HepG2 (cell line): ENCODE measurements around the gene C9orf50. TPM values are rescaled to one million over a fixed set of nuclear protein-coding genes. Genes with fewer than 3 reads are reported as not detected.

ENCODE experiments used
- E2F1 ChIP-seq: sonication (generic); formaldehyde crosslinking; IDR thresholded peaks from 2 replicates; pipeline ENCODE4 v1.5.0; 2020; ENCODE audit warnings: missing genetic modification reagents
- EP300 ChIP-seq, 3 experiments: sonication (generic) in 1 of 3; formaldehyde crosslinking in 1 of 3; IDR thresholded peaks; 2 replicates each; pipeline versions ENCODE4 v1.5.1 to v1.6.1; 2011 to 2020; ENCODE audit warnings: low read depth in 2 of 3, low read length in 2 of 3, borderline replicate concordance in 1 of 3, improper control_type of control experiment in 1 of 3, mild to moderate bottlenecking in 1 of 3, missing genetic modification reagents in 1 of 3, moderate library complexity in 1 of 3
- FIP1L1 ChIP-seq: fragments of 200-400 bp; formaldehyde crosslinking; IDR thresholded peaks from 2 replicates; pipeline ENCODE4 v1.6.1; 2018; ENCODE audit warnings: low read depth, mild to moderate bottlenecking, low read length, moderate library complexity, borderline replicate concordance; ENCODE audit not compliant: insufficient read depth
- MED8 ChIP-seq: sonication (generic); formaldehyde crosslinking; IDR thresholded peaks from 2 replicates; pipeline ENCODE4 v1.8.1; 2023; ENCODE audit warnings: mild to moderate bottlenecking, missing genetic modification reagents; ENCODE audit not compliant: insufficient replicate concordance
- PHF20 ChIP-seq: sonication (generic); formaldehyde crosslinking; IDR thresholded peaks from 2 replicates; pipeline ENCODE4 v1.5.0; 2020; ENCODE audit warnings: mild to moderate bottlenecking, missing genetic modification reagents
- REL ChIP-seq: sonication (generic); formaldehyde crosslinking; conservative IDR thresholded peaks from 2 replicates; pipeline ENCODE4 v1.8.0; 2022; ENCODE audit warnings: mild to moderate bottlenecking, missing genetic modification reagents, moderate library complexity
- SMARCE1 ChIP-seq: fragments of 450-650 bp; IDR thresholded peaks from 2 replicates; pipeline ENCODE4 v1.6.1; 2017; ENCODE audit warnings: borderline replicate concordance
- SPEN ChIP-seq: sonication (generic); formaldehyde crosslinking; IDR thresholded peaks from 2 replicates; pipeline ENCODE4 v1.5.1; 2020; ENCODE audit warnings: low read depth, mild to moderate bottlenecking, missing genetic modification reagents
- ZBTB7A ChIP-seq: sonication (generic); formaldehyde crosslinking; IDR thresholded peaks from 2 replicates; pipeline ENCODE4 v1.8.0; 2022; ENCODE audit warnings: mild to moderate bottlenecking, missing genetic modification reagents
- ZKSCAN1 ChIP-seq: fragments of 150-350 bp; IDR thresholded peaks from 2 replicates; pipeline ENCODE4 v1.6.1; 2014; ENCODE audit warnings: low read length
- ZNF101 ChIP-seq: sonication (generic); formaldehyde crosslinking; IDR thresholded peaks from 2 replicates; pipeline ENCODE4 v1.4.0; 2020; ENCODE audit warnings: mild to moderate bottlenecking, low read depth, missing genetic modification reagents, borderline replicate concordance
- ZNF20 ChIP-seq: sonication (generic); formaldehyde crosslinking; IDR thresholded peaks from 2 replicates; pipeline ENCODE4 v1.4.0; 2020; ENCODE audit warnings: mild to moderate bottlenecking, moderate library complexity, missing genetic modification reagents
- ZNF607 ChIP-seq: sonication (generic); formaldehyde crosslinking; IDR thresholded peaks from 2 replicates; pipeline ENCODE4 v1.5.1; 2020; ENCODE audit warnings: missing genetic modification reagents, mild to moderate bottlenecking, borderline replicate concordance
- ZNF639 ChIP-seq: conservative IDR thresholded peaks from 2 replicates; pipeline ENCODE4 v1.6.1; 2018; ENCODE audit warnings: missing genetic modification reagents
- ZSCAN22 ChIP-seq: sonication (generic); formaldehyde crosslinking; IDR thresholded peaks from 2 replicates; pipeline ENCODE4 v1.4.0; 2020; ENCODE audit warnings: mild to moderate bottlenecking, missing genetic modification reagents
- polyA plus RNA-seq, 8 experiments: library from polyadenylated mRNA; depleted of rRNA in 3 of 8; stranded (reverse) in 7 of 8; unstranded in 1 of 8; fragments of >200 nt; fragmentation: Illumina TruSeq in 4 of 8; extraction: Trizol in 4 of 8; gene quantifications; 2 replicates each; pipeline versions ENCODE4 v1.2.1 to v1.2.3, GENCODE V29; 2011 to 2016; ENCODE audit warnings: low read depth in 4 of 8, missing spikeins in 1 of 8, mixed read lengths in 1 of 8; ENCODE audit not compliant: insufficient read depth in 1 of 8
- total RNA-seq, 5 experiments: library from RNA; depleted of rRNA; stranded (reverse); fragments of >200 nt; fragmentation: Illumina TruSeq; extraction: Trizol; gene quantifications; 2 replicates each; pipeline ENCODE4 v1.2.3, GENCODE V29; 2016; ENCODE audit warnings: low read depth in 1 of 5
- TF ChIP-seq, protein P1 (sequence below): IDR thresholded peaks from 2 replicates; pipeline ENCODE4 v1.6.1; 2016; ENCODE audit warnings: control low read depth
- TF ChIP-seq, protein P2 (sequence below): sonication (generic); formaldehyde crosslinking; IDR thresholded peaks from 2 replicates; pipeline ENCODE4 v1.5.1; 2020; ENCODE audit warnings: missing genetic modification reagents, mild to moderate bottlenecking, borderline replicate concordance
- TF ChIP-seq, protein P3 (sequence below): sonication (generic); formaldehyde crosslinking; IDR thresholded peaks from 2 replicates; pipeline ENCODE4 v1.5.0; 2020; ENCODE audit warnings: mild to moderate bottlenecking, missing genetic modification reagents

C9orf50 gene
- total and polyA plus RNA-seq, 2 of the 13 experiments (the other 11 are each of a cell fraction or from before 2014, with no cell fraction given), result not detected

DNA sequence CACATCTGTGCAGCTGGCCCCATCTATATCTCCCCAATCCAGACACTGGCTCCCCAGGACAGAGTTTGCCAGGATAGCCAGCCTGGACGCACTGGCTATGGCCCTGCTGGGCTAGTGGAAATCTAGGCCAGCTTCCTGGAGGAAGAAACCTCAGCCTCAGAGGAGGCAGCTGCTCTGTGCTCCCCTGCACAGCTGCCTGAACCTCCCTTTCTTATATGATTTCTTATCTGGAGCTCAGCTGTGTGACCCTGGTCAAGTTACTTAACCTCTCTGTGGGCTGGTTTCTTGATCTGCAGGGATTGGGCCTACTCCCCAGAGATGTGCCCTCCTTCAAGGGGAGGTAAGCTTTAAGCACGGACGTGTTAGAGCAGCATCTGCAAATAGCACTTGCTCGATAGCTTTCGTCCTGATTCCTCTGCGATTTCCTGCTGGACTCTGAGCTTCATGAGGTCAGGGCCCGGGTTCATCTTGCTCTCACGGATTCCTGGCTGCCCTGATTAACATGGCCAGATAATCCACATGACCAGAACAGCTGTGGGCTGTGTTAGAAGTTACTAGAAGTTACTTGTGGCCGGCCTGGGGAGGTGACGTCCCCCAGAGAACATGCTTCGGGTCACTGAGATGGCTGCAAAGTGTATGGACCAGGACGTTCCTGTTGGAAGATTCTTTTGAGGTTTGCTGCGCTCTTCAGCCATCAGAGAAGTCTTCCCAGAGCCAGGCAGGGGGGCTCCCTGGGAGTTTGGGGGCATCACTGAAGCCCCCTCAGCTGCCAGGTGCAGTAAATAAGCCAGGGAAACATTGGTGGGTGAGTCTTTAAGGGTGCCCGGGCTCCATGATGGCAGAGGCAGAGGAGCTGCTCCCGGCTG, 14.5 kb downstream of the C9orf50 start (continued):
- no peak for TF ChIP-seq PHF20 (CRISPR knock-in tag)
- TF ChIP-seq, protein P1, sequence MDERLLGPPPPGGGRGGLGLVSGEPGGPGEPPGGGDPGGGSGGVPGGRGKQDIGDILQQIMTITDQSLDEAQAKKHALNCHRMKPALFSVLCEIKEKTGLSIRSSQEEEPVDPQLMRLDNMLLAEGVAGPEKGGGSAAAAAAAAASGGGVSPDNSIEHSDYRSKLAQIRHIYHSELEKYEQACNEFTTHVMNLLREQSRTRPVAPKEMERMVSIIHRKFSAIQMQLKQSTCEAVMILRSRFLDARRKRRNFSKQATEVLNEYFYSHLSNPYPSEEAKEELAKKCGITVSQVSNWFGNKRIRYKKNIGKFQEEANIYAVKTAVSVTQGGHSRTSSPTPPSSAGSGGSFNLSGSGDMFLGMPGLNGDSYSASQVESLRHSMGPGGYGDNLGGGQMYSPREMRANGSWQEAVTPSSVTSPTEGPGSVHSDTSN (CRISPR knock-in tag), result no peak
- no peak for TF ChIP-seq E2F1 (CRISPR knock-in tag)
- no peak for TF ChIP-seq FIP1L1
- no peak for TF ChIP-seq SMARCE1
- TF ChIP-seq ZNF101 (CRISPR knock-in tag), result no peak
- TF ChIP-seq, protein P2, sequence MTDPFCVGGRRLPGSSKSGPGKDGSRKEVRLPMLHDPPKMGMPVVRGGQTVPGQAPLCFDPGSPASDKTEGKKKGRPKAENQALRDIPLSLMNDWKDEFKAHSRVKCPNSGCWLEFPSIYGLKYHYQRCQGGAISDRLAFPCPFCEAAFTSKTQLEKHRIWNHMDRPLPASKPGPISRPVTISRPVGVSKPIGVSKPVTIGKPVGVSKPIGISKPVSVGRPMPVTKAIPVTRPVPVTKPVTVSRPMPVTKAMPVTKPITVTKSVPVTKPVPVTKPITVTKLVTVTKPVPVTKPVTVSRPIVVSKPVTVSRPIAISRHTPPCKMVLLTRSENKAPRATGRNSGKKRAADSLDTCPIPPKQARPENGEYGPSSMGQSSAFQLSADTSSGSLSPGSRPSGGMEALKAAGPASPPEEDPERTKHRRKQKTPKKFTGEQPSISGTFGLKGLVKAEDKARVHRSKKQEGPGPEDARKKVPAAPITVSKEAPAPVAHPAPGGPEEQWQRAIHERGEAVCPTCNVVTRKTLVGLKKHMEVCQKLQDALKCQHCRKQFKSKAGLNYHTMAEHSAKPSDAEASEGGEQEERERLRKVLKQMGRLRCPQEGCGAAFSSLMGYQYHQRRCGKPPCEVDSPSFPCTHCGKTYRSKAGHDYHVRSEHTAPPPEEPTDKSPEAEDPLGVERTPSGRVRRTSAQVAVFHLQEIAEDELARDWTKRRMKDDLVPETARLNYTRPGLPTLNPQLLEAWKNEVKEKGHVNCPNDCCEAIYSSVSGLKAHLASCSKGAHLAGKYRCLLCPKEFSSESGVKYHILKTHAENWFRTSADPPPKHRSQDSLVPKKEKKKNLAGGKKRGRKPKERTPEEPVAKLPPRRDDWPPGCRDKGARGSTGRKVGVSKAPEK, result no peak
- TF ChIP-seq, protein P3, sequence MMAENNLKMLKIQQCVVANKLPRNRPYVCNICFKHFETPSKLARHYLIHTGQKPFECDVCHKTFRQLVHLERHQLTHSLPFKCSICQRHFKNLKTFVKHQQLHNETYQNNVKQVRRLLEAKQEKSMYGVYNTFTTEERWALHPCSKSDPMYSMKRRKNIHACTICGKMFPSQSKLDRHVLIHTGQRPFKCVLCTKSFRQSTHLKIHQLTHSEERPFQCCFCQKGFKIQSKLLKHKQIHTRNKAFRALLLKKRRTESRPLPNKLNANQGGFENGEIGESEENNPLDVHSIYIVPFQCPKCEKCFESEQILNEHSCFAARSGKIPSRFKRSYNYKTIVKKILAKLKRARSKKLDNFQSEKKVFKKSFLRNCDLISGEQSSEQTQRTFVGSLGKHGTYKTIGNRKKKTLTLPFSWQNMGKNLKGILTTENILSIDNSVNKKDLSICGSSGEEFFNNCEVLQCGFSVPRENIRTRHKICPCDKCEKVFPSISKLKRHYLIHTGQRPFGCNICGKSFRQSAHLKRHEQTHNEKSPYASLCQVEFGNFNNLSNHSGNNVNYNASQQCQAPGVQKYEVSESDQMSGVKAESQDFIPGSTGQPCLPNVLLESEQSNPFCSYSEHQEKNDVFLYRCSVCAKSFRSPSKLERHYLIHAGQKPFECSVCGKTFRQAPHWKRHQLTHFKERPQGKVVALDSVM (CRISPR knock-in tag), result peak; percentile 66; the same call in 1 of the 2 replicates
- TF ChIP-seq ZNF20, result no peak
- no peak for TF ChIP-seq ZKSCAN1
- peak in 1 of 2 experiments; percentile 56; a peak in 2 of 4 replicates for TF ChIP-seq EP300 (IDR thresholded peaks at IDR 0.05; ENCODE audit: low read depth in 2 of 2, low read length in 2 of 2)
- TF ChIP-seq EP300 (CRISPR knock-in tag; IDR thresholded peaks at IDR 0.05; ENCODE audit: borderline replicate concordance), result peak; percentile 44; the same call in 1 of the 2 replicates
- TF ChIP-seq SPEN (CRISPR knock-in tag), result peak; percentile 89
- TF ChIP-seq ZSCAN22, result no peak
- TF ChIP-seq MED8 (CRISPR knock-in tag), result no peak
- TF ChIP-seq ZBTB7A, result no peak
- no peak for TF ChIP-seq ZNF607 (CRISPR knock-in tag)
- TF ChIP-seq REL (CRISPR knock-in tag), result no peak
- peak; percentile 62; the same call in 1 of the 2 replicates for TF ChIP-seq ZNF639 (CRISPR knock-in tag)
